B cell (primary cell): ENCODE measurements around the gene PLEKHA5. TPM values are rescaled to one million over a fixed set of nuclear protein-coding genes. Genes with fewer than 3 reads are reported as not detected.
"Not testable (repeated sequence)": the region's sequence is repeated elsewhere in the genome, so short reads cannot be mapped to it uniquely, and the experiment has no call there.

Experiments
- ATAC-seq: fragments of 200-7000 bp; cut with Tn5 transposase; one replicate; pipeline ENCODE4 v1.10.0; 2021; ENCODE audit warnings: low read depth, mild to moderate bottlenecking, moderate number of reproducible peaks, moderate library complexity
- CTCF ChIA-PET: fragments of 350-600 bp; sonication (Branson Sonifier 250); formaldehyde crosslinking; loops from one replicate; lab custom pipeline; 2021; ENCODE audit warnings: antibody characterized with exemption, inconsistent platforms; lab: Charles Lee
- POLR2A ChIA-PET: fragments of 350-600 bp; sonication (Branson Sonifier 250); formaldehyde crosslinking; loops from one replicate; lab custom pipeline; 2021; ENCODE audit warnings: antibody characterized with exemption; lab: Charles Lee
- DNase-seq: peaks from one replicate; pipeline ENCODE4 v3.0.0; 2013
- H2AFZ ChIP-seq: 2 replicates; pipeline ENCODE4 v1.6.1; 2012; ENCODE audit warnings: mild to moderate bottlenecking, low read depth, low read length; ENCODE audit not compliant: insufficient read depth, poor library complexity, severe bottlenecking
- H3K27ac ChIP-seq, 2 donors: 1 replicate in 1 of 2; 2 replicates in 1 of 2; pipeline ENCODE4 v1.5.1; 2012 to 2013; ENCODE audit warnings: low read length in 2 of 2, mild to moderate bottlenecking in 2 of 2, moderate library complexity in 1 of 2
- H3K27me3 ChIP-seq, 4 experiments: fragments of 200-600 bp in 1 of 4; sonication (generic) in 1 of 4; replicated peaks in 1 of 4; 1 replicate in 2 of 4; 2 replicates in 2 of 4; pipeline versions ENCODE4 v1.6.1 to v1.7.0; 2013 to 2016; ENCODE audit warnings: low read length in 3 of 4, mild to moderate bottlenecking in 2 of 4, mixed read lengths in 1 of 4, moderate library complexity in 1 of 4; ENCODE audit not compliant: insufficient read depth in 4 of 4, control insufficient read depth in 3 of 4; ENCODE audit errors: control extremely low read depth in 1 of 4
- H3K36me3 ChIP-seq, 2 experiments: replicated peaks in 1 of 2; 1 replicate in 1 of 2; 2 replicates in 1 of 2; pipeline versions ENCODE4 v1.6.1 to v1.7.1; 2013; ENCODE audit warnings: low read length in 1 of 2; ENCODE audit not compliant: insufficient read depth in 2 of 2, control insufficient read depth in 1 of 2; ENCODE audit errors: control extremely low read depth in 1 of 2, extremely low read depth in 1 of 2
- H3K4me1 ChIP-seq, 2 donors: fragments of 200-600 bp in 1 of 2; sonication (generic) in 1 of 2; 1 replicate in 1 of 2; 2 replicates in 1 of 2; pipeline versions ENCODE4 v1.5.1 to v1.6.1; 2013 to 2017; ENCODE audit warnings: low read length in 2 of 2; ENCODE audit not compliant: control insufficient read depth in 2 of 2, insufficient read depth in 2 of 2
- H3K4me2 ChIP-seq: replicated peaks from 2 replicates; pipeline ENCODE3; 2012; ENCODE audit warnings: mild to moderate bottlenecking, low read depth, low read length; ENCODE audit not compliant: poor library complexity, severe bottlenecking
- H3K4me3 ChIP-seq, 5 experiments: fragments of 200-600 bp in 1 of 5; sonication (generic) in 1 of 5; 1 replicate in 3 of 5; 2 replicates in 2 of 5; pipeline versions ENCODE4 v1.5.1 to v1.7.0; 2011 to 2016; ENCODE audit warnings: low read length in 4 of 5, mild to moderate bottlenecking in 4 of 5, low read depth in 2 of 5, control low read depth in 1 of 5, moderate library complexity in 1 of 5; ENCODE audit not compliant: insufficient read depth in 1 of 5; ENCODE audit errors: control extremely low read depth in 1 of 5, extremely low read depth in 1 of 5
- H3K79me2 ChIP-seq: fragments of 200-600 bp; sonication (generic); one replicate; pipeline ENCODE4 v1.6.0; 2016; ENCODE audit warnings: low read length; ENCODE audit not compliant: control insufficient read depth, insufficient read depth
- H3K9ac ChIP-seq: fragments of 200-600 bp; sonication (generic); 2 replicates; pipeline ENCODE4 v1.6.1; 2017; ENCODE audit warnings: mild to moderate bottlenecking, low read length, moderate library complexity
- H3K9me3 ChIP-seq, 3 donors: one replicate each; pipeline versions ENCODE4 v1.6.1 to v1.7.1; 2013; ENCODE audit warnings: low read length in 2 of 3; ENCODE audit not compliant: control insufficient read depth in 2 of 3, insufficient read depth in 1 of 3; ENCODE audit errors: control extremely low read depth in 1 of 3
- H4K20me1 ChIP-seq: 2 replicates; pipeline ENCODE4 v1.6.0; 2012; ENCODE audit warnings: mild to moderate bottlenecking, low read length; ENCODE audit not compliant: insufficient read depth, control insufficient read depth, poor library complexity, severe bottlenecking
- H3K27ac Mint-ChIP-seq: one replicate; pipeline ENCODE4 v1.8.0; 2021; ENCODE audit warnings: mixed read lengths
- H3K27me3 Mint-ChIP-seq: one replicate; pipeline ENCODE4 v1.8.0; 2021; ENCODE audit warnings: mixed read lengths
- H3K4me1 Mint-ChIP-seq: one replicate; pipeline ENCODE4 v1.8.0; 2021; ENCODE audit warnings: mixed read lengths
- H3K4me3 Mint-ChIP-seq: one replicate; pipeline ENCODE4 v1.8.0; 2021; ENCODE audit warnings: mixed read lengths
- H3K9me3 Mint-ChIP-seq: one replicate; pipeline ENCODE4 v1.8.0; 2022; ENCODE audit warnings: mixed read lengths; ENCODE audit not compliant: insufficient read depth
- EZH2 ChIP-seq: IDR thresholded peaks from 2 replicates; pipeline ENCODE4 v1.6.1; 2012; ENCODE audit warnings: borderline replicate concordance, low read depth, mild to moderate bottlenecking, moderate library complexity, low read length; ENCODE audit not compliant: insufficient read depth, poor library complexity, severe bottlenecking
- WGBS: methylation state at CpG from one replicate; pipeline ENCODE4 v1.1.5; 2013; ENCODE audit warnings: missing lambda C conversion rate; ENCODE audit not compliant: insufficient coverage; 5-methylcytosine and 5-hydroxymethylcytosine counted together
- intact Hi-C: fragments of 100-400 bp; cut with micrococcal nuclease; formaldehyde crosslinking; loops from one replicate; pipeline ENCODE4 v1.10.0; 2022
- polyA plus RNA-seq: library from polyadenylated mRNA; depleted of rRNA; stranded (reverse); fragments of >200 nt; gene quantifications from 2 replicates; pipeline ENCODE4 v1.2.3, GENCODE V29; 2012
- total RNA-seq, 2 donors: library from RNA; stranded (reverse); fragments of 120-200 nt in 1 of 2; gene quantifications; 1 replicate in 1 of 2; 2 replicates in 1 of 2; pipeline versions ENCODE4 v1.2.3 to v1.2.4, GENCODE V29; 2013 to 2022
- TF ChIP-seq, protein P1 (sequence below): fragments of 200-600 bp; IDR thresholded peaks from one replicate; pipeline ENCODE4 v1.8.0; 2022; ENCODE audit warnings: antibody characterized with exemption, mild to moderate bottlenecking

PLEKHA5 gene
- total and polyA plus RNA-seq, 2 donors (not counting 1 experiment from before 2014, with no cell fraction given): 0.03 to 0.22 TPM

DNA sequence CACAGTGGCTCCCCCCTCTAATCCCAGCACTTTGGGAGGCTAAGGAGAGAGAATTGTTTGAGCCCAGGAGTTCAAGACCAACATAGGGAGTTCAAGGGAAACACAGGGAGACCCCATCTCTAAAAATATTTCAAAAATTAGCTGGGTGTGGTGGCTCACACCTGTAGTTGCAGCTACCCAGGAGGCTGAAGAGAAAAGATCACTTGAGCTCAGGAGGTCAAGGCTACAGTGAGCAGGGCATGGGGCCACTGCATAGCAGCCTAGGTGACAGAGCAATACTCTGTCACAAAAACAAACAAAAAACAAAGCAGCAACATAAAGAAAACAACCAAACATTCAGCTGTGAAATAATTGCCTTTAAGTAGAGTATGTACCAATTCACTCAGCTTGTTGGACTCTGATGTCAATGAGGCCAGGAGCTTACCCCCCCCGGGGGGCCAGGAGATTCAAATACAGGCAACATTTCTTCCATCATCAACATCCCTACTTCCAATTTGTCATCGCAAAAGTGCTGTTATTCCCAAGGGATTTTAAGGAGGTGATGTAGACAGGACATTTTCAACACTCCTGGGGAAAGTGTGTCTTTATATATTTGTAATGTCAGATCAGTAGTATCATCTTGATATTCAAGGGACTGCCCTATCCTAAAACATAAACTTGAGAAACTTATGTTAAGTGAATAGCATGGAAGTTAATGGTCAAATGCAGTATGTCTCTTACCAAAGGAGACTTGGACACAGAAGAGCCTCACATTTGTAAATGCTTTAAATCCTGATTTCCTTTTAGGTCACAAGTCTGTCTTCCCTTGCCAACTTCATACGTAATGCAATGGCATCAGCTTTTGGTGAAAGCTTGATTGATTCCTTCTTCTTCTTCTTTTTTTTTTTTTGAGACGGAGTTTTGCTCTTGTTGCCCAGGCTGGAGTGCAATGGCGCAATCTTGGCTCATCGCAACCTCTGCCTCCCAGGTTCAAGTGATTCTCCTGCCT is 269.1 kb downstream of the PLEKHA5 start:
- H2AFZ ChIP-seq: no peak overlapping the region
- H3K27ac Mint-ChIP-seq: no peak overlapping the region
- ATAC-seq: no peak
- H3K27me3 ChIP-seq: no peaks in the 10 kb centered on the region
- TF ChIP-seq, protein P1, sequence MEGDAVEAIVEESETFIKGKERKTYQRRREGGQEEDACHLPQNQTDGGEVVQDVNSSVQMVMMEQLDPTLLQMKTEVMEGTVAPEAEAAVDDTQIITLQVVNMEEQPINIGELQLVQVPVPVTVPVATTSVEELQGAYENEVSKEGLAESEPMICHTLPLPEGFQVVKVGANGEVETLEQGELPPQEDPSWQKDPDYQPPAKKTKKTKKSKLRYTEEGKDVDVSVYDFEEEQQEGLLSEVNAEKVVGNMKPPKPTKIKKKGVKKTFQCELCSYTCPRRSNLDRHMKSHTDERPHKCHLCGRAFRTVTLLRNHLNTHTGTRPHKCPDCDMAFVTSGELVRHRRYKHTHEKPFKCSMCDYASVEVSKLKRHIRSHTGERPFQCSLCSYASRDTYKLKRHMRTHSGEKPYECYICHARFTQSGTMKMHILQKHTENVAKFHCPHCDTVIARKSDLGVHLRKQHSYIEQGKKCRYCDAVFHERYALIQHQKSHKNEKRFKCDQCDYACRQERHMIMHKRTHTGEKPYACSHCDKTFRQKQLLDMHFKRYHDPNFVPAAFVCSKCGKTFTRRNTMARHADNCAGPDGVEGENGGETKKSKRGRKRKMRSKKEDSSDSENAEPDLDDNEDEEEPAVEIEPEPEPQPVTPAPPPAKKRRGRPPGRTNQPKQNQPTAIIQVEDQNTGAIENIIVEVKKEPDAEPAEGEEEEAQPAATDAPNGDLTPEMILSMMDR: no peak
- TF ChIP-seq EZH2: no peak
- no peak overlapping the region for H3K4me3 ChIP-seq
- H4K20me1 ChIP-seq: no peaks in the 10 kb centered on the region
- intact Hi-C loops: no loop called here
- POLR2A ChIA-PET: no interaction called here
- H3K27ac ChIP-seq: no peak overlapping the region
- no peaks in the 10 kb centered on the region for H3K79me2 ChIP-seq
- no peaks in the 10 kb centered on the region for H3K36me3 ChIP-seq
- no peak overlapping the region for H3K4me3 Mint-ChIP-seq
- no peaks in the 10 kb centered on the region for H3K4me1 Mint-ChIP-seq
- no CpG with 5 or more reads among the region's 6 CpGs for WGBS
- no peak for DNase-seq
- H3K9ac ChIP-seq: no peak overlapping the region
- H3K9me3 Mint-ChIP-seq: no peaks in the 10 kb centered on the region
- no peaks in the 10 kb centered on the region for H3K27me3 Mint-ChIP-seq
- no peaks in the 10 kb centered on the region for H3K4me1 ChIP-seq
- no peak overlapping the region for H3K4me2 ChIP-seq
- CTCF ChIA-PET: no interaction called here
- H3K9me3 ChIP-seq: peaks cover 0 to 6% (median 0%) of the 10 kb centered on the region in 3 donors

DNA sequence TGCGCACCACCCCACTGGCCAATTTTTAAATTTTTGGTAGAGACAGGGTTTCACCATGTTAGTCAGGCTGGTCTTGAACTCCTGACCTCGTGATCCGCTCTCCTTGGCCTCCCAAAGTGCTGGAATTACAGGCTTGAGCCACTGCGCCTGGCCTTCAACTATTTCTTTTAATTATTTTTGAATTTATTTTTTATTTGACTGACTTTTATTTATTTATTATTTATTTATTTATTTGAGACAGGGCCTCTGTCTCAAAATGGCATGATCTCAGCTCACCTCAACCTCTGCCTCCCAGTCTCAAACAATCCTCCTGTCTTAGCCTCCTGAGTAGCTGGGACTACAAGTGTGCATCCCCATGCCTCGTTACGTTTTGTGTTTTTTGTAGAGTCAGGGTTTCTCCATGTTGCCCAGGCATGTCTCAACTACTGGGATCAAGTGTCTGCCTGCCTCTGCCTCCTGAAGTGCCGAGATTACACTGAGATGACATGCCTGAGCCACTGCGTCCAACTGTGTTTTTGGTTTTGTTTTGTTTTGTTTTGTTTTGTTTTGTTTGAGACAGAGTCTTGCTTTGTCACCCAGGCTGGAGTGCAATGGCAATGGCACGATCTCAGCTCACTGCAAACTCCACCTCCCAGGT is 271.2 kb downstream of the PLEKHA5 start:
- H3K4me3 ChIP-seq, H3K9ac ChIP-seq, H3K36me3 ChIP-seq, H3K27ac ChIP-seq, H3K4me3 Mint-ChIP-seq, CTCF ChIA-PET, ATAC-seq, H4K20me1 ChIP-seq, H3K4me1 ChIP-seq, H2AFZ ChIP-seq, H3K9me3 Mint-ChIP-seq, H3K4me1 Mint-ChIP-seq, POLR2A ChIA-PET, DNase-seq, H3K27me3 Mint-ChIP-seq, intact Hi-C loops, H3K27ac Mint-ChIP-seq, H3K4me2 ChIP-seq, H3K79me2 ChIP-seq, H3K27me3 ChIP-seq: not testable (repeated sequence)
- peaks cover 0 to 14% (median 0%) of the 10 kb centered on the region in 3 donors for H3K9me3 ChIP-seq
- 91% methylated on average over 6 of the region's 9 CpGs for WGBS
